Panc1 (cell line): ENCODE measurements around the gene TRIM41. TPM values are rescaled to one million over a fixed set of nuclear protein-coding genes. Genes with fewer than 3 reads are reported as not detected.

Experiments used
- ATAC-seq: fragments of 200-7000 bp; cut with Tn5 transposase; 2 replicates; pipeline ENCODE4 v1.9.1; 2020; ENCODE audit warnings: mild to moderate bottlenecking, moderate library complexity
- BruUV-seq: library from RNA; stranded (reverse); fragments of 400-500 nt; replicated peaks from 2 replicates; lab custom pipeline; 2021; lab: Mats Ljungman, UMichigan
- CTCF ChIA-PET: fragments of 300-600 bp; sonication (Branson Sonifier 250); formaldehyde crosslinking; loops from one replicate; lab custom pipeline; 2022; ENCODE audit warnings: antibody characterized with exemption; lab: Charles Lee
- POLR2A ChIA-PET: fragments of 300-600 bp; sonication (Branson Sonifier 250); formaldehyde crosslinking; loops from one replicate; lab custom pipeline; 2022; ENCODE audit warnings: antibody characterized with exemption; lab: Charles Lee
- DNase-seq: peaks from one replicate; pipeline ENCODE4 v3.0.0-alpha.2; 2010; ENCODE audit warnings: low read depth, low spot score
- H3K27ac ChIP-seq: 2 replicates; pipeline ENCODE4 v1.5.1; 2011; ENCODE audit warnings: mild to moderate bottlenecking, low read length, inconsistent platforms
- H3K27me3 ChIP-seq: fragments of 200-500 bp; sonication (Bioruptor generic); 2 replicates; pipeline ENCODE4 v1.6.0; 2014; ENCODE audit warnings: low read length, inconsistent platforms; ENCODE audit not compliant: control insufficient read depth, insufficient read depth
- H3K36me3 ChIP-seq: fragments of 200-500 bp; sonication (Bioruptor generic); 2 replicates; pipeline ENCODE4 v1.5.1; 2014; ENCODE audit warnings: inconsistent platforms, mild to moderate bottlenecking, low read length, moderate library complexity; ENCODE audit not compliant: control insufficient read depth, insufficient read depth
- H3K4me1 ChIP-seq: 2 replicates; pipeline ENCODE4 v1.5.1; 2011; ENCODE audit warnings: inconsistent platforms, mild to moderate bottlenecking, low read length, moderate library complexity; ENCODE audit not compliant: control insufficient read depth, insufficient read depth
- H3K4me3 ChIP-seq, 2 experiments: 2 replicates each; pipeline ENCODE4 v1.5.1; 2011 to 2012; ENCODE audit warnings: low read depth in 2 of 2, low read length in 2 of 2, mild to moderate bottlenecking in 2 of 2, inconsistent platforms in 1 of 2, moderate library complexity in 1 of 2
- H3K9me3 ChIP-seq: fragments of 200-500 bp; sonication (Bioruptor generic); 2 replicates; pipeline ENCODE4 v1.5.1; 2014; ENCODE audit warnings: low read depth, mild to moderate bottlenecking, inconsistent platforms, low read length, moderate library complexity; ENCODE audit not compliant: control insufficient read depth, insufficient read depth
- CTCF ChIP-seq: fragments of 450-650 bp; IDR thresholded peaks from 2 replicates; pipeline ENCODE4 v1.5.1; 2017; ENCODE audit warnings: mild to moderate bottlenecking
- POLR2AphosphoS5 ChIP-seq: IDR thresholded peaks from 2 replicates; pipeline ENCODE4 v1.6.1; 2012; ENCODE audit warnings: mild to moderate bottlenecking, low read depth, low read length, moderate library complexity
- SIN3A ChIP-seq: IDR thresholded peaks from 2 replicates; pipeline ENCODE4 v1.6.1; 2012; ENCODE audit warnings: low read depth, mild to moderate bottlenecking, low read length, moderate library complexity, borderline replicate concordance; ENCODE audit not compliant: insufficient read depth
- TCF7L2 ChIP-seq: IDR thresholded peaks from 2 replicates; pipeline ENCODE4 v1.6.1; 2011; ENCODE audit warnings: mild to moderate bottlenecking, low read depth, low read length, inconsistent platforms
- in situ Hi-C: cut with HindIII; loops from 2 replicates; pipeline ENCODE4 v1.10.0; 2016; ENCODE audit warnings: low sequenced_read_pairs, low pct_unique_long_range_greater_than_20kb
- intact Hi-C: fragments of 100-400 bp; cut with micrococcal nuclease; formaldehyde crosslinking; loops from one replicate; pipeline ENCODE4 v1.10.0; 2022; ENCODE audit not compliant: unreplicated experiment
- total RNA-seq: library from RNA; stranded (reverse); gene quantifications from one replicate; pipeline ENCODE4 v1.2.1, GENCODE V29; 2021; ENCODE audit not compliant: unreplicated experiment
- TF ChIP-seq, protein P1 (sequence below), 2 experiments: IDR thresholded peaks; 2 replicates each; pipeline ENCODE4 v1.6.1; 2011 to 2012; ENCODE audit warnings: low read depth in 2 of 2, control low read depth in 1 of 2, low read length in 1 of 2, mild to moderate bottlenecking in 1 of 2, moderate library complexity in 1 of 2; ENCODE audit not compliant: insufficient read depth in 1 of 2

The TRIM41 gene
- total RNA-seq, 1 experiment from 2014 or later: 58.3 TPM

DNA sequence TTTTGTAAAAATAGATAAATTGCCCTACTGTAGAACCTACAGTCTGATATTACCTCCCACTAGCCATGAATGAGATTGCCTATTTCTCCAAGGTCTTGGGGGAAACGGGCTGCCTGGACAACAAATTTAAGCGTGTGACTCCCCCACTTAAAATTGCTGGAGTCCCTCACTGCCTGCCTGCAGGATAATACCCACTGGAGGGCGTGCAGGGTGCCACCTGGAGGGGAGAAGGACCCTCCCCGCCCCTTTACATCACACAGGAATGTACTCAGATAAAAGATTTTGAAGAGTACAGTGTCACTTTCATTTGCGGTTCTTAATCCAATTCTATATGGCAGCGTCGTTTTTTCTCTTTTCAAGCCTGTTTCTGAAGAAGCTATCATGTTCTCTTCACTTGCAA is 11.9 kb upstream of the TRIM41 start:
- CTCF ChIA-PET: no interaction called here
- H3K36me3 ChIP-seq: no peaks in the 10 kb centered on the region
- DNase-seq (no peak), ATAC-seq (no peak)
- intact Hi-C loops (no loop called here), in situ Hi-C loops (no loop called here)
- H3K4me1 ChIP-seq: peaks cover 2% of the 10 kb centered on the region
- H3K27ac ChIP-seq: no peak overlapping the region
- H3K4me3 ChIP-seq: no peak overlapping the region
- no peak for TF ChIP-seq POLR2AphosphoS5
- TF ChIP-seq CTCF: 0 out of 2 replicates have a peak, but pooled peaks have one; percentile 22
- H3K27me3 ChIP-seq: no peaks in the 10 kb centered on the region
- POLR2A ChIA-PET: no interaction called here
- no peaks in the 10 kb centered on the region for H3K9me3 ChIP-seq
- no TSS peak for BruUV-seq

DNA sequence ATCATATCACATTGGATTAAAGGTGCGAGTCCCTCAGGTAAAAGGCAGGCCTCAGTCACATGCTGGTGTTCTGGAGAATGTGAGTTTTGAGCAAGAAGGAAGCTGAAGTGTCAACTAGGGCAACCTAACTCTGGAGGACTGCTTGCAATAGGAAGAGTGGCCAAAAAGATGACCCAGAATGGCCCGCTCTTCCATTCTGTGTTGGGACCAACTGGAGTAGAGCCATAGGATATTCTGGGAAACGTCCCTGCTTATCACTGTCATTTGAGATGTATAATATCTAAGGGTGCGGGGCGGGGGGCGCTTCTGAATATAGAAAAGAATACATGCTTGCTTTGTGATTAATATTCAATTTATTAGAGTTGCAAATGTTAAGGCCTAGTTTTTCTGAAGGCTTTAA is 11.0 kb upstream of the TRIM41 start:
- Histone ChIP-seq H3K9me3 (no peaks in the 10 kb centered on the region), H3K27me3 (no peaks in the 10 kb centered on the region), H3K4me1 (no peaks in the 10 kb centered on the region), H3K36me3 (no peaks in the 10 kb centered on the region), H3K27ac (no peak overlapping the region), H3K4me3 (no peak overlapping the region)
- TF ChIP-seq POLR2AphosphoS5 (no peak), CTCF (no peak), TCF7L2 (no peak), SIN3A (no peak)
- TF ChIP-seq, protein P1, sequence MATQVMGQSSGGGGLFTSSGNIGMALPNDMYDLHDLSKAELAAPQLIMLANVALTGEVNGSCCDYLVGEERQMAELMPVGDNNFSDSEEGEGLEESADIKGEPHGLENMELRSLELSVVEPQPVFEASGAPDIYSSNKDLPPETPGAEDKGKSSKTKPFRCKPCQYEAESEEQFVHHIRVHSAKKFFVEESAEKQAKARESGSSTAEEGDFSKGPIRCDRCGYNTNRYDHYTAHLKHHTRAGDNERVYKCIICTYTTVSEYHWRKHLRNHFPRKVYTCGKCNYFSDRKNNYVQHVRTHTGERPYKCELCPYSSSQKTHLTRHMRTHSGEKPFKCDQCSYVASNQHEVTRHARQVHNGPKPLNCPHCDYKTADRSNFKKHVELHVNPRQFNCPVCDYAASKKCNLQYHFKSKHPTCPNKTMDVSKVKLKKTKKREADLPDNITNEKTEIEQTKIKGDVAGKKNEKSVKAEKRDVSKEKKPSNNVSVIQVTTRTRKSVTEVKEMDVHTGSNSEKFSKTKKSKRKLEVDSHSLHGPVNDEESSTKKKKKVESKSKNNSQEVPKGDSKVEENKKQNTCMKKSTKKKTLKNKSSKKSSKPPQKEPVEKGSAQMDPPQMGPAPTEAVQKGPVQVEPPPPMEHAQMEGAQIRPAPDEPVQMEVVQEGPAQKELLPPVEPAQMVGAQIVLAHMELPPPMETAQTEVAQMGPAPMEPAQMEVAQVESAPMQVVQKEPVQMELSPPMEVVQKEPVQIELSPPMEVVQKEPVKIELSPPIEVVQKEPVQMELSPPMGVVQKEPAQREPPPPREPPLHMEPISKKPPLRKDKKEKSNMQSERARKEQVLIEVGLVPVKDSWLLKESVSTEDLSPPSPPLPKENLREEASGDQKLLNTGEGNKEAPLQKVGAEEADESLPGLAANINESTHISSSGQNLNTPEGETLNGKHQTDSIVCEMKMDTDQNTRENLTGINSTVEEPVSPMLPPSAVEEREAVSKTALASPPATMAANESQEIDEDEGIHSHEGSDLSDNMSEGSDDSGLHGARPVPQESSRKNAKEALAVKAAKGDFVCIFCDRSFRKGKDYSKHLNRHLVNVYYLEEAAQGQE (IDR thresholded peaks at IDR 0.05; ENCODE audit: insufficient read depth in 1 of 2, low read depth in 2 of 2, low read length in 1 of 2): no peak
- POLR2A ChIA-PET: no interaction called here
- in situ Hi-C loops (no loop called here), intact Hi-C loops (no loop called here)
- CTCF ChIA-PET: no interaction called here
- no peak for ATAC-seq
- BruUV-seq: no TSS peak
- no peak for DNase-seq
